COLO668 (cell line): ENCODE data around the gene FRS3.
A peak's percentile ranks its signal among the peaks of the same experiment; 100 is the strongest.

ENCODE experiments used
- DNase-seq: peaks from one replicate; lab custom pipeline; 2025; ENCODE audit not compliant: unreplicated experiment; lab: John Stamatoyannopoulos, UW

The FRS3 gene

GRCh38 chr6:41730531-41731436, 48.9 kb downstream of the FRS3 start:
- DNase-seq = no peak

- no peak for DNase-seq
Measured at GRCh38 chr6:41729624-41730023, 50.1 kb downstream of the FRS3 start.

GRCh38 chr6:41728954-41729353, 50.7 kb downstream of the FRS3 start:
- DNase-seq = peak; percentile 35

GRCh38 chr6:41728073-41728936, 51.4 kb downstream of the FRS3 start:
- DNase-seq = peak; percentile 90

GRCh38 chr6:41727705-41728072, 52.0 kb downstream of the FRS3 start:
- no peak for DNase-seq

GRCh38 chr6:41726876-41727275, 52.8 kb downstream of the FRS3 start:
- DNase-seq = no peak

GRCh38 chr6:41724586-41725501, 54.9 kb downstream of the FRS3 start:
- no peak for DNase-seq

- DNase-seq = no peak
Measured at GRCh38 chr6:41724228-41724580, 55.5 kb downstream of the FRS3 start.

GRCh38 chr6:41723530-41724227, 56.0 kb downstream of the FRS3 start:
- peak; percentile 21 for DNase-seq

- DNase-seq = no peak
Measured at GRCh38 chr6:41722969-41723529, 56.7 kb downstream of the FRS3 start.

- no peak for DNase-seq
Measured at GRCh38 chr6:41721414-41721813, 58.3 kb downstream of the FRS3 start.

- DNase-seq = no peak
Measured at GRCh38 chr6:41720783-41721182, 58.9 kb downstream of the FRS3 start.

GRCh38 chr6:41720262-41720620, 59.5 kb downstream of the FRS3 start:
- DNase-seq = no peak
